ENCODE data around the gene PILRA. TPM values are rescaled to one million over a fixed set of nuclear protein-coding genes. Genes with fewer than 3 reads are reported as not detected.

Gene PILRA
- total and polyA plus RNA-seq, 2 experiments from 2014 or later, result 2.2 to 3.0 TPM

DNA sequence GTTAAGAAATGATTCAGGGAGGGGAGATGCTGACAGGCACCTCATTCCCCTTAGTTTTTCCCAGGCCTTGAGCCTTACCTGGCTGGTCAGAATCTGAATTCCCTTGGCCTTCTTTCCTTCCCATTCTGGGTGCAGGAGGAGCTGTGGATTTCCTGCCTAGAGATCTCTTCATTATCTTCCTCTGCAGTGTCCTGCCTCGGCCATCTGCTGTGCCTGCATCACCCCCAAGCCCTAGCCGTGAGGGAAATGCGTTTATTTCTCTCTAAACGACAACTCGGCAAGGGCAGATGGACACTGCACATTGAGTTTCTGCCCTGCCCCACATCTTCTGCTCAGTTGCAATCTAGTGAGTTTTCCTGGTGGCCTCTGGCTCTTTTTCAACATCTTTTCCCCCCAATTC is 28.5 kb downstream of the PILRA start:
- Histone ChIP-seq H3K79me2 (no peaks in the 10 kb centered on the region), H3K4me3 (no peak overlapping the region), H3K4me2 (no peak overlapping the region), H2AFZ (no peak overlapping the region), H3K36me3 (replicated peaks; ENCODE audit: insufficient read depth, low read depth) (no peaks in the 10 kb centered on the region), H3K27ac (no peak overlapping the region), H4K20me1 (ENCODE audit: insufficient read depth, poor library complexity, severe bottlenecking) (no peaks in the 10 kb centered on the region), H3K9me2 (replicated peaks; ENCODE audit: insufficient read depth) (no peaks in the 10 kb centered on the region), H3K9me3 (ENCODE audit: low read depth) (no peaks in the 10 kb centered on the region), H3K27me3 (no peaks in the 10 kb centered on the region), H3K4me1 (ENCODE audit: insufficient read depth) (no peaks in the 10 kb centered on the region)
- WGBS (ENCODE audit: low lambda C conversion rate, missing lambda C conversion rate), result 82% methylated on average over 5 of the region's 5 CpGs
- DNase-seq (ENCODE audit: low spot score), result no peak
- TF ChIP-seq EZH2phosphoT487 (IDR thresholded peaks at IDR 0.05; ENCODE audit: low read depth, severe bottlenecking, unreplicated experiment) (no peak), EZH2 (IDR thresholded peaks at IDR 0.05; ENCODE audit: borderline replicate concordance) (no peak)
- TF ChIP-seq, protein P1, sequence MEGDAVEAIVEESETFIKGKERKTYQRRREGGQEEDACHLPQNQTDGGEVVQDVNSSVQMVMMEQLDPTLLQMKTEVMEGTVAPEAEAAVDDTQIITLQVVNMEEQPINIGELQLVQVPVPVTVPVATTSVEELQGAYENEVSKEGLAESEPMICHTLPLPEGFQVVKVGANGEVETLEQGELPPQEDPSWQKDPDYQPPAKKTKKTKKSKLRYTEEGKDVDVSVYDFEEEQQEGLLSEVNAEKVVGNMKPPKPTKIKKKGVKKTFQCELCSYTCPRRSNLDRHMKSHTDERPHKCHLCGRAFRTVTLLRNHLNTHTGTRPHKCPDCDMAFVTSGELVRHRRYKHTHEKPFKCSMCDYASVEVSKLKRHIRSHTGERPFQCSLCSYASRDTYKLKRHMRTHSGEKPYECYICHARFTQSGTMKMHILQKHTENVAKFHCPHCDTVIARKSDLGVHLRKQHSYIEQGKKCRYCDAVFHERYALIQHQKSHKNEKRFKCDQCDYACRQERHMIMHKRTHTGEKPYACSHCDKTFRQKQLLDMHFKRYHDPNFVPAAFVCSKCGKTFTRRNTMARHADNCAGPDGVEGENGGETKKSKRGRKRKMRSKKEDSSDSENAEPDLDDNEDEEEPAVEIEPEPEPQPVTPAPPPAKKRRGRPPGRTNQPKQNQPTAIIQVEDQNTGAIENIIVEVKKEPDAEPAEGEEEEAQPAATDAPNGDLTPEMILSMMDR (IDR thresholded peaks at IDR 0.05; ENCODE audit: poor library complexity), result no peak

DNA sequence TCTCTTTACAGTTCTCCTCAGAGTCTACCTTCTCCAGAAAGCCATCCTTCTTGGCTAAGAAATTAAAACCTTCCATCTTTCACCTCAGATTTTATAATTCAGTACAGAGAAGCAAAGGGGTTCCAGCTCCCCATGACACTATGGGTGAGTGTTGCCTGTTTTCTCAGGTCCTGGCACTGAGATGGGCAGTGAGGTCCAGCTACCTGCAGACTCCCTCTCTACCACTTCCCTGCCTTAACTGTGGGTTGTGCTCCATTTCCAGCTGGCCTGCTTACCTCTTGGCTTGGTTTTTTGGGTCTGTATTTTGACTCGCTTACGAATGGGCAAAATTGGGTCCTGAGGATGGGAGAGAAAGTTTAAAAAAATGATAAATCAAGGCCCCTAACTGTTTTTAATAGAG is 29.0 kb downstream of the PILRA start:
- no peak for DNase-seq (ENCODE audit: low spot score)
- no peak for TF ChIP-seq EZH2phosphoT487 (IDR thresholded peaks at IDR 0.05; ENCODE audit: low read depth, severe bottlenecking, unreplicated experiment)
- TF ChIP-seq, protein P1 (IDR thresholded peaks at IDR 0.05; ENCODE audit: poor library complexity), result no peak
- Histone ChIP-seq H3K27me3 (no peaks in the 10 kb centered on the region), H3K4me3 (no peak overlapping the region), H4K20me1 (ENCODE audit: insufficient read depth, poor library complexity, severe bottlenecking) (no peaks in the 10 kb centered on the region), H3K27ac (no peak overlapping the region), H3K9me3 (ENCODE audit: low read depth) (no peaks in the 10 kb centered on the region), H3K79me2 (no peaks in the 10 kb centered on the region), H2AFZ (no peak overlapping the region), H3K4me2 (no peak overlapping the region), H3K9me2 (replicated peaks; ENCODE audit: insufficient read depth) (no peaks in the 10 kb centered on the region), H3K36me3 (replicated peaks; ENCODE audit: insufficient read depth, low read depth) (no peaks in the 10 kb centered on the region), H3K4me1 (ENCODE audit: insufficient read depth) (no peaks in the 10 kb centered on the region)
- WGBS (ENCODE audit: low lambda C conversion rate, missing lambda C conversion rate), result 95% methylated on average over 2 of the region's 2 CpGs

DNA sequence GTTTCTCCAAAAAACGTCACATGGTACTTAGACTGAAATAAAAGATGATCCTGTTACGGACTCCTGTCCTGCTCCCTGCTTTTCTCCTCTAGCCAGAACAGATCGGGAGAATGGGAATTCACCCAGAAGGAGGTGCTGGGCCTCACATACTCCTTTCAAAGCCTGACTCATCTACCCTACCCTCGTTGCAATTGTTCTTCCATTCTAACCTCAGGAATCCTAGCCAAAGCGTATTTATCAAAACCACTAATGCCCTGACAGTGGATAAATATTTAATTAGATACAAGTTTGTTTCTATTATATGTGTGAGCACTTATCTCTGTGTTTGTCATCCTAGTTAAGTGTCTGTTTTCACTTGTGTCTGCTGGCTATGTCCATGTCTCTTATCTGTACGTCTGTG is 33.5 kb downstream of the PILRA start:
- no peak for DNase-seq (ENCODE audit: low spot score)
- Histone ChIP-seq H3K9me2 (replicated peaks; ENCODE audit: insufficient read depth) (no peaks in the 10 kb centered on the region), H3K27me3 (no peaks in the 10 kb centered on the region), H3K4me3 (no peak overlapping the region), H2AFZ (no peak overlapping the region), H3K4me2 (no peak overlapping the region), H3K36me3 (replicated peaks; ENCODE audit: insufficient read depth, low read depth) (no peaks in the 10 kb centered on the region), H3K4me1 (ENCODE audit: insufficient read depth) (no peaks in the 10 kb centered on the region), H3K27ac (no peak overlapping the region), H3K9me3 (ENCODE audit: low read depth) (no peaks in the 10 kb centered on the region), H3K79me2 (no peaks in the 10 kb centered on the region), H4K20me1 (ENCODE audit: insufficient read depth, poor library complexity, severe bottlenecking) (no peaks in the 10 kb centered on the region)
- 53% methylated on average over 6 of the region's 6 CpGs for WGBS (ENCODE audit: low lambda C conversion rate, missing lambda C conversion rate)
- TF ChIP-seq EZH2 (IDR thresholded peaks at IDR 0.05; ENCODE audit: borderline replicate concordance), result no peak
- TF ChIP-seq, protein P1 (IDR thresholded peaks at IDR 0.05; ENCODE audit: poor library complexity), result no peak

Data from hepatocyte (in vitro differentiated cells).